Activated B cell treated with CpG ODN at 0.5 μM for 24 hours (primary cell): Measurements from ENCODE around the gene RAB40B. TPM values are rescaled to one million over a fixed set of nuclear protein-coding genes. Genes with fewer than 3 reads are reported as not detected.

Experiments
- ATAC-seq: fragments of 200-7000 bp; cut with Tn5 transposase; one replicate; pipeline ENCODE4 v1.10.0; 2021; ENCODE audit warnings: low read depth, mild to moderate bottlenecking, moderate library complexity
- CTCF ChIA-PET: fragments of 350-600 bp; sonication (Branson Sonifier 250); formaldehyde crosslinking; loops from one replicate; lab custom pipeline; 2021; ENCODE audit warnings: antibody characterized with exemption; lab: Charles Lee
- POLR2A ChIA-PET: fragments of 350-600 bp; sonication (Branson Sonifier 250); formaldehyde crosslinking; loops from one replicate; lab custom pipeline; 2021; ENCODE audit warnings: antibody characterized with exemption; lab: Charles Lee
- DNase-seq: peaks from one replicate; pipeline ENCODE4 v3.0.0; 2022
- H3K27ac Mint-ChIP-seq: one replicate; pipeline ENCODE4 v1.8.0; 2020; ENCODE audit warnings: mixed read lengths
- H3K27me3 Mint-ChIP-seq: one replicate; pipeline ENCODE4 v1.8.0; 2021; ENCODE audit warnings: mixed read lengths
- H3K36me3 Mint-ChIP-seq: one replicate; pipeline ENCODE4 v1.8.0; 2021; ENCODE audit warnings: low read depth, mixed read lengths
- H3K4me1 Mint-ChIP-seq: one replicate; pipeline ENCODE4 v1.8.0; 2021; ENCODE audit warnings: mixed read lengths
- H3K4me3 Mint-ChIP-seq: one replicate; pipeline ENCODE4 v1.8.0; 2020; ENCODE audit warnings: mild to moderate bottlenecking, mixed read lengths
- H3K9me3 Mint-ChIP-seq: one replicate; pipeline ENCODE4 v1.8.0; 2020; ENCODE audit warnings: mixed read lengths
- intact Hi-C: fragments of 100-400 bp; cut with micrococcal nuclease; formaldehyde crosslinking; loops from one replicate; pipeline ENCODE4 v1.15.1; 2024
- total RNA-seq: library from RNA; stranded (reverse); gene quantifications from 2 replicates; pipeline ENCODE4 v1.2.3, GENCODE V29; 2022
- TF ChIP-seq, protein P1 (sequence below): fragments of 200-600 bp; IDR thresholded peaks from one replicate; pipeline ENCODE4 v1.8.0; 2022; ENCODE audit warnings: antibody characterized with exemption, mild to moderate bottlenecking

The RAB40B gene
- total RNA-seq, 1 donor from 2014 or later: 2.6 TPM

DNA sequence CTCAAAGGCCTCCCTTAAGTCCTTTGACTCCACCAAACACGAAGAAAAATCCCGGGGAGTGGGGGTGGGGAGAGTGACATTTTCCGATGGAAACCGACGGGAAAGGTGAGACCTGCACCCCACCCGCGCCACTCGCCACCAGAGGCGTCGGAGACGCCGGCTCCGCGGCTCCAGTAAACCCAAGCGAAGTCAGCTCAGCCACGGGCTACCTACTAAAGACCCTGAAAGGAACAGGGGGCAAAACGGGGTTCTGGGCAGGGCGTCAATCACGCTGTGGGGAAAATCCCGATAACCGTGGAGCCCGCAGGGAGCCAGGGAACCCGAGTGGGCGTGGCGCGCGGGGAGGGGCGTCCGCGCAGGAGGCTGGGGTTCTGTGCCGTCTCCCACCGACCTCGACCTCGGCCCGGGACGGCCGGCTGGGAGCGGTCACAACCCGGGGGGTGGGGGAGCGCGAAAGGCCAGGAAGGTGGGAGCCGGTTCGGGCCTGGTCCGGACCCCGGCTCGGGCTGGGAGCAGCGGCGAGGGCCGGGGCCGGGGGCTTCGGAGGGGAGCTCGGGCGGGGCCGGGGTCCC, 50.8 kb downstream of the RAB40B start:
- TF ChIP-seq, protein P1, sequence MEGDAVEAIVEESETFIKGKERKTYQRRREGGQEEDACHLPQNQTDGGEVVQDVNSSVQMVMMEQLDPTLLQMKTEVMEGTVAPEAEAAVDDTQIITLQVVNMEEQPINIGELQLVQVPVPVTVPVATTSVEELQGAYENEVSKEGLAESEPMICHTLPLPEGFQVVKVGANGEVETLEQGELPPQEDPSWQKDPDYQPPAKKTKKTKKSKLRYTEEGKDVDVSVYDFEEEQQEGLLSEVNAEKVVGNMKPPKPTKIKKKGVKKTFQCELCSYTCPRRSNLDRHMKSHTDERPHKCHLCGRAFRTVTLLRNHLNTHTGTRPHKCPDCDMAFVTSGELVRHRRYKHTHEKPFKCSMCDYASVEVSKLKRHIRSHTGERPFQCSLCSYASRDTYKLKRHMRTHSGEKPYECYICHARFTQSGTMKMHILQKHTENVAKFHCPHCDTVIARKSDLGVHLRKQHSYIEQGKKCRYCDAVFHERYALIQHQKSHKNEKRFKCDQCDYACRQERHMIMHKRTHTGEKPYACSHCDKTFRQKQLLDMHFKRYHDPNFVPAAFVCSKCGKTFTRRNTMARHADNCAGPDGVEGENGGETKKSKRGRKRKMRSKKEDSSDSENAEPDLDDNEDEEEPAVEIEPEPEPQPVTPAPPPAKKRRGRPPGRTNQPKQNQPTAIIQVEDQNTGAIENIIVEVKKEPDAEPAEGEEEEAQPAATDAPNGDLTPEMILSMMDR: no peak
- Mint-ChIP-seq H3K36me3 (peaks cover 25% of the 10 kb centered on the region), H3K27ac (peak overlapping the region; percentile 41), H3K27me3 (no peaks in the 10 kb centered on the region), H3K4me3 (peak overlapping the region; percentile 82), H3K9me3 (no peaks in the 10 kb centered on the region), H3K4me1 (peaks cover 23% of the 10 kb centered on the region)
- ATAC-seq (peak; percentile 16), DNase-seq (peak; percentile 57)
- intact Hi-C loops: loop anchor here (1.0 to 5.0 kb wide), 6 partner anchors 51 to 404 kb away; partner anchors contain the start of genes FN3KRP and RAB40B
- CTCF ChIA-PET: no interaction called here
- POLR2A ChIA-PET: interaction anchor here (0.6 to 0.8 kb wide), 2 partner anchors 54 to 129 kb away, joined by 3 to 5 read pairs; no protein-coding TSS in a partner anchor

DNA sequence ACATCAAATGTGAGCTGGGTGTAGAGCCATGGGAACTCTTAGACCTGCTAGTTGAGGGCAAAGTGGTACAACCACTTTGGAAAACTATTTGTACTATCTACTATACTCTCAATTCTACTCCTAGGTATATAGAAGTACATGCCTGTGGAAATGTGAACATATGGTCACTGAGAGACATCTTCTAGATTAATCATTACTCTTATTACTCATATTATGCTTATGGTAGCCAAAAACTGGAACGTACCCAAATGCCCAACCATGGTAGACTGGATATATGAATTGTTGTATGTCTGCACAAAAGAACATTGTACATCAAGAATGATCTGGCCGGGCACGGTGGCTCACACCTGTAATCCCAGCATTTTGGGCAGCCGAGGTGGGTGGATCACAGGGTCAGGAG, 53.0 kb downstream of the RAB40B start:
- Mint-ChIP-seq H3K27me3 (no peaks in the 10 kb centered on the region), H3K36me3 (peaks cover 44% of the 10 kb centered on the region), H3K9me3 (no peaks in the 10 kb centered on the region), H3K27ac (no peak overlapping the region), H3K4me3 (peak overlapping the region; percentile 82), H3K4me1 (peaks cover 23% of the 10 kb centered on the region)
- intact Hi-C loops: loop anchor here (5.0 kb wide), 1 partner anchor 122 kb away; no protein-coding TSS in a partner anchor
- TF ChIP-seq, protein P1: no peak
- no peak for DNase-seq
- ChIA-PET POLR2A (no interaction called here), CTCF (no interaction called here)
- ATAC-seq: no peak

DNA sequence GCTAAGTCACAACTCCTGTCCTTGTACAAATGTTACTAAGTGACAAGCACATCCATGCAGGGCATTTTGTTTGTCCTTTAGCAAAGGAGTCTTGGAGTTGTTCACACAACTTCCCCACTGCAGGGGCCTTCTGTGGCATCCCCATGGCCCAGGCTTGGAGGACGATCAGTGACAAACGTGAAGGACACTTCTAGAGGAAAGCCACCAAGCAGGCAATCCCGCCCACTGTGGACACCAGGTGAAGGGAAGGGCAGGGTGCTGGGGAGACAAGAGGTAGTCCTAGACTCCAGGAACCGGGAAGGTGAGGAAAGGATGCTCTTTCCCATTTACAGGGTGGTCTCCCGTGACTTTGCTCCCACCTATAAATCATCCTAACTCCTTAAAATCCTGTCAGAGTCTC, 54.4 kb downstream of the RAB40B start:
- TF ChIP-seq, protein P1: no peak
- no peak overlapping the region for H3K27ac Mint-ChIP-seq
- H3K9me3 Mint-ChIP-seq: no peaks in the 10 kb centered on the region
- ATAC-seq (no peak), DNase-seq (no peak)
- no peaks in the 10 kb centered on the region for H3K27me3 Mint-ChIP-seq
- intact Hi-C loops: no loop called here
- H3K36me3 Mint-ChIP-seq: peaks cover 54% of the 10 kb centered on the region
- CTCF ChIA-PET: no interaction called here
- no peak overlapping the region for H3K4me3 Mint-ChIP-seq
- H3K4me1 Mint-ChIP-seq: peaks cover 29% of the 10 kb centered on the region
- POLR2A ChIA-PET: no interaction called here

DNA sequence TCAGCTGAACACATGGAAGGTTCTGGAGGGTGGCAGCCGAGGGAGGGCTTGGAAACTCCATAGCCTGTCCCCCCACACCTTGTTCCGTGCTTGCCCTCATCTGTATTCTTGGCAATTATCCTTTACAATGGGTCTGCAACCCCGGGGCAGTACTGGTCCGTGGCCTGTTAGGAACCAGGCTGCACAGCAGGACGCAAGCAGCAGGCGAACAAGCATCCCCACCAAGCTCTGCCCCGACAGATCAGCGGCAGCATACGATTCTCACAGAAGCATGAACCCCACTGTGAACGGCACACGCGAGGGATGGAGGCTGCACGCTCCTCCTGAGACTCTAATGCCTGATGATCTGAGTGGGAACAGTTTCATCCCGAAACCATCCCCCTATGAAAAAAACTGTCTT, 56.5 kb downstream of the RAB40B start:
- TF ChIP-seq, protein P1: no peak
- Mint-ChIP-seq H3K27ac (no peak overlapping the region), H3K4me3 (no peak overlapping the region), H3K4me1 (peaks cover 30% of the 10 kb centered on the region), H3K27me3 (no peaks in the 10 kb centered on the region), H3K9me3 (peaks cover 4% of the 10 kb centered on the region), H3K36me3 (peaks cover 67% of the 10 kb centered on the region)
- ATAC-seq (no peak), DNase-seq (no peak)
- intact Hi-C loops: no loop called here
- POLR2A ChIA-PET: no interaction called here
- CTCF ChIA-PET: no interaction called here

DNA sequence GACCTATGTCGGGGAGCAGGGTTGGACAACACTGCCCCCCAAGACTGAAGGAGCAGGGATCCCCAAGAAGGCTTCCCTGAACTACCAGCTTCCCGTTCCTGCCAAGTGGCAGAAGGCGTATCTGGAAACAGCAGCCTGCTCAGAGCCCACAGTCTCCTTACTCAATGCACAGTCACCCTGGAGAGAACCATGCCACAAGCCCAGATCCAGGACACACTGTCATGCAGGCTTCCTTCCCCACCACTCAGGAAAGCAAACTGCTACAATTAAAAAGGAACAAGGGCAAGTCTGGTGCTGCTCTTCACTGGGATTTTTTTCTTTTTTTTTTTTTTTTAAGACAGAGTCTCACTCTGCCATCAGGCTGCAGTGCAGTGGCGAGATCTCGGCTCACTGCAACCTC, 58.5 kb downstream of the RAB40B start:
- Mint-ChIP-seq H3K27ac (no peak overlapping the region), H3K4me1 (peaks cover 13% of the 10 kb centered on the region), H3K9me3 (peaks cover 8% of the 10 kb centered on the region), H3K36me3 (peaks cover 71% of the 10 kb centered on the region), H3K27me3 (no peaks in the 10 kb centered on the region), H3K4me3 (no peak overlapping the region)
- no peak for ATAC-seq
- TF ChIP-seq, protein P1: no peak
- no peak for DNase-seq
- intact Hi-C loops: no loop called here
- POLR2A ChIA-PET: no interaction called here
- CTCF ChIA-PET: no interaction called here
